ENCODE measurements around the gene FLRT3. TPM values are rescaled to one million over a fixed set of nuclear protein-coding genes. Genes with fewer than 3 reads are reported as not detected.

The FLRT3 gene
- total and polyA plus RNA-seq, 4 donors = 2.7 to 29.7 (median 6.6) TPM

GRCh38 chr20:14360416-14360815, 23.0 kb upstream of the FLRT3 start:
- no peak for DNase-seq (ENCODE audit: low spot score)
- H3K27ac ChIP-seq (ENCODE audit: low read depth in 1 of 2, low read length in 2 of 2) = no peak overlapping the region

More at GRCh38 chr20:14360416-14360815, 23.0 kb upstream of the FLRT3 start:
- Histone ChIP-seq H3K9me3 (ENCODE audit: control insufficient read depth in 4 of 4, low read length in 3 of 4) (no peaks in the 10 kb centered on the region), H3K4me3 (ENCODE audit: low read depth in 1 of 3, low read length in 3 of 3) (no peak overlapping the region), H3K9ac (ENCODE audit: low read depth in 1 of 2, low read length in 2 of 2) (no peak overlapping the region), H3K27me3 (ENCODE audit: control insufficient read depth in 4 of 4, insufficient read depth in 4 of 4, low read length in 3 of 4) (no peaks in the 10 kb centered on the region), H3K4me1 (ENCODE audit: control insufficient read depth in 4 of 4, insufficient read depth in 4 of 4, low read length in 3 of 4) (peaks cover 6 to 23% (median 13%) of the 10 kb centered on the region in 4 donors), H3K36me3 (ENCODE audit: control insufficient read depth in 4 of 4, insufficient read depth in 3 of 4, low read depth in 1 of 4, low read length in 3 of 4) (no peaks in the 10 kb centered on the region)
- TF ChIP-seq YY1 (IDR thresholded peaks at IDR 0.05) = no peak
- TF ChIP-seq RAD21 (IDR thresholded peaks at IDR 0.05) = no peak
- TF ChIP-seq FOXA2 (IDR thresholded peaks at IDR 0.05) = no peak
- TF ChIP-seq EGR1 (IDR thresholded peaks at IDR 0.05; ENCODE audit: low read depth in 2 of 2) = no peak
- TF ChIP-seq ZBTB33 (IDR thresholded peaks at IDR 0.05) = no peak
- TF ChIP-seq, protein P1, sequence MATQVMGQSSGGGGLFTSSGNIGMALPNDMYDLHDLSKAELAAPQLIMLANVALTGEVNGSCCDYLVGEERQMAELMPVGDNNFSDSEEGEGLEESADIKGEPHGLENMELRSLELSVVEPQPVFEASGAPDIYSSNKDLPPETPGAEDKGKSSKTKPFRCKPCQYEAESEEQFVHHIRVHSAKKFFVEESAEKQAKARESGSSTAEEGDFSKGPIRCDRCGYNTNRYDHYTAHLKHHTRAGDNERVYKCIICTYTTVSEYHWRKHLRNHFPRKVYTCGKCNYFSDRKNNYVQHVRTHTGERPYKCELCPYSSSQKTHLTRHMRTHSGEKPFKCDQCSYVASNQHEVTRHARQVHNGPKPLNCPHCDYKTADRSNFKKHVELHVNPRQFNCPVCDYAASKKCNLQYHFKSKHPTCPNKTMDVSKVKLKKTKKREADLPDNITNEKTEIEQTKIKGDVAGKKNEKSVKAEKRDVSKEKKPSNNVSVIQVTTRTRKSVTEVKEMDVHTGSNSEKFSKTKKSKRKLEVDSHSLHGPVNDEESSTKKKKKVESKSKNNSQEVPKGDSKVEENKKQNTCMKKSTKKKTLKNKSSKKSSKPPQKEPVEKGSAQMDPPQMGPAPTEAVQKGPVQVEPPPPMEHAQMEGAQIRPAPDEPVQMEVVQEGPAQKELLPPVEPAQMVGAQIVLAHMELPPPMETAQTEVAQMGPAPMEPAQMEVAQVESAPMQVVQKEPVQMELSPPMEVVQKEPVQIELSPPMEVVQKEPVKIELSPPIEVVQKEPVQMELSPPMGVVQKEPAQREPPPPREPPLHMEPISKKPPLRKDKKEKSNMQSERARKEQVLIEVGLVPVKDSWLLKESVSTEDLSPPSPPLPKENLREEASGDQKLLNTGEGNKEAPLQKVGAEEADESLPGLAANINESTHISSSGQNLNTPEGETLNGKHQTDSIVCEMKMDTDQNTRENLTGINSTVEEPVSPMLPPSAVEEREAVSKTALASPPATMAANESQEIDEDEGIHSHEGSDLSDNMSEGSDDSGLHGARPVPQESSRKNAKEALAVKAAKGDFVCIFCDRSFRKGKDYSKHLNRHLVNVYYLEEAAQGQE (IDR thresholded peaks at IDR 0.05) = no peak
- TF ChIP-seq HNF4A (conservative IDR thresholded peaks at IDR 0.05) = no peak
- TF ChIP-seq RXRA (IDR thresholded peaks at IDR 0.05) = no peak
- TF ChIP-seq, protein P2, sequence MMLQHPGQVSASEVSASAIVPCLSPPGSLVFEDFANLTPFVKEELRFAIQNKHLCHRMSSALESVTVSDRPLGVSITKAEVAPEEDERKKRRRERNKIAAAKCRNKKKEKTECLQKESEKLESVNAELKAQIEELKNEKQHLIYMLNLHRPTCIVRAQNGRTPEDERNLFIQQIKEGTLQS (IDR thresholded peaks at IDR 0.05) = no peak
- TF ChIP-seq GABPA (IDR thresholded peaks at IDR 0.05 in 1 of 2, conservative IDR thresholded peaks at IDR 0.05 in 1 of 2) = no peak
- no peak for TF ChIP-seq TAF1 (conservative IDR thresholded peaks at IDR 0.05)
- no peak for TF ChIP-seq HNF4G (IDR thresholded peaks at IDR 0.05)
- TF ChIP-seq JUND (IDR thresholded peaks at IDR 0.05) = no peak
- no peak for TF ChIP-seq FOXA1 (IDR thresholded peaks at IDR 0.05)
- TF ChIP-seq, protein P3, sequence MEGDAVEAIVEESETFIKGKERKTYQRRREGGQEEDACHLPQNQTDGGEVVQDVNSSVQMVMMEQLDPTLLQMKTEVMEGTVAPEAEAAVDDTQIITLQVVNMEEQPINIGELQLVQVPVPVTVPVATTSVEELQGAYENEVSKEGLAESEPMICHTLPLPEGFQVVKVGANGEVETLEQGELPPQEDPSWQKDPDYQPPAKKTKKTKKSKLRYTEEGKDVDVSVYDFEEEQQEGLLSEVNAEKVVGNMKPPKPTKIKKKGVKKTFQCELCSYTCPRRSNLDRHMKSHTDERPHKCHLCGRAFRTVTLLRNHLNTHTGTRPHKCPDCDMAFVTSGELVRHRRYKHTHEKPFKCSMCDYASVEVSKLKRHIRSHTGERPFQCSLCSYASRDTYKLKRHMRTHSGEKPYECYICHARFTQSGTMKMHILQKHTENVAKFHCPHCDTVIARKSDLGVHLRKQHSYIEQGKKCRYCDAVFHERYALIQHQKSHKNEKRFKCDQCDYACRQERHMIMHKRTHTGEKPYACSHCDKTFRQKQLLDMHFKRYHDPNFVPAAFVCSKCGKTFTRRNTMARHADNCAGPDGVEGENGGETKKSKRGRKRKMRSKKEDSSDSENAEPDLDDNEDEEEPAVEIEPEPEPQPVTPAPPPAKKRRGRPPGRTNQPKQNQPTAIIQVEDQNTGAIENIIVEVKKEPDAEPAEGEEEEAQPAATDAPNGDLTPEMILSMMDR (IDR thresholded peaks at IDR 0.05; ENCODE audit: low read depth, low read length, missing input control) = no peak
- no peak for TF ChIP-seq SP1 (IDR thresholded peaks at IDR 0.05)
- TF ChIP-seq NR2F2 (IDR thresholded peaks at IDR 0.05) = no peak

All from liver (tissue), 9 donors.